NCI-H1436 (cell line): ENCODE results near the gene TAAR9.
A peak's percentile ranks its signal among the peaks of the same experiment; 100 is the strongest.
"Not testable (repeated sequence)": the region's sequence is repeated elsewhere in the genome, so short reads cannot be mapped to it uniquely, and the experiment has no call there.

Experiments used
- DNase-seq: peaks from one replicate; lab custom pipeline; 2025; lab: John Stamatoyannopoulos, UW

The TAAR9 gene

GRCh38 chr6:132513831-132514545 lies 24.1 kb upstream of the TAAR9 start:
- DNase-seq, result no peak

- DNase-seq, result no peak
Measured at GRCh38 chr6:132515386-132515785, 22.7 kb upstream of the TAAR9 start.

GRCh38 chr6:132520953-132521352 lies 17.1 kb upstream of the TAAR9 start:
- DNase-seq, result no peak

- no peak for DNase-seq
Measured at GRCh38 chr6:132524646-132525045, 13.4 kb upstream of the TAAR9 start.

- no peak for DNase-seq
Measured at GRCh38 chr6:132525866-132526265, 12.2 kb upstream of the TAAR9 start.

- DNase-seq, result no peak
Measured at GRCh38 chr6:132526461-132526860, 11.6 kb upstream of the TAAR9 start.

- DNase-seq, result peak; percentile 43
Measured at GRCh38 chr6:132527791-132528190, 10.3 kb upstream of the TAAR9 start.

- DNase-seq, result peak; percentile 50
Measured at GRCh38 chr6:132530293-132530974, 7.6 kb upstream of the TAAR9 start.

GRCh38 chr6:132534546-132534945 lies 3.5 kb upstream of the TAAR9 start:
- DNase-seq, result not testable (repeated sequence)

GRCh38 chr6:132537145-132537544 lies 932 bp upstream of the TAAR9 start:
- DNase-seq, result no peak

GRCh38 chr6:132544826-132545225 lies 6.7 kb downstream of the TAAR9 start:
- DNase-seq, result no peak

- no peak for DNase-seq
Measured at GRCh38 chr6:132548746-132549463, 10.8 kb downstream of the TAAR9 start.

- no peak for DNase-seq
Measured at GRCh38 chr6:132551214-132551613, 13.1 kb downstream of the TAAR9 start.

GRCh38 chr6:132552372-132552771 lies 14.3 kb downstream of the TAAR9 start, which contains the start of gene TAAR8:
TAAR8 (plus strand) TSS chr6:132552672; CDS start chr6:132552693, 21 bp downstream.
- no peak for DNase-seq

- not testable (repeated sequence) for DNase-seq
Measured at GRCh38 chr6:132560087-132560486, 22.0 kb downstream of the TAAR9 start.

- no peak for DNase-seq
Measured at GRCh38 chr6:132566404-132566803, 28.3 kb downstream of the TAAR9 start.

GRCh38 chr6:132567566-132567965 lies 29.5 kb downstream of the TAAR9 start:
- DNase-seq, result no peak

- DNase-seq, result no peak
Measured at GRCh38 chr6:132568611-132569010, 30.5 kb downstream of the TAAR9 start.

- no peak for DNase-seq
Measured at GRCh38 chr6:132569170-132569569, 31.1 kb downstream of the TAAR9 start.

- DNase-seq, result no peak
Measured at GRCh38 chr6:132570221-132570777, 32.2 kb downstream of the TAAR9 start, which contains the start of gene TAAR6. TAAR6 (plus strand) TSS chr6:132570322; CDS start chr6:132570322, 0 bp downstream.

- no peak for DNase-seq
Measured at GRCh38 chr6:132571774-132572173, 33.7 kb downstream of the TAAR9 start.

- DNase-seq, result no peak
Measured at GRCh38 chr6:132584698-132585097, 46.6 kb downstream of the TAAR9 start.
